Measurements from ENCODE around the gene UNC119B.

The UNC119B gene

GRCh38 chr12:120686690-120687577, 23.3 kb upstream of the UNC119B start, which contains the start of gene MLEC (continued):
- TF ChIP-seq ZNF362 (tag by site-specific recombination; IDR thresholded peaks at IDR 0.05) (no peak), ZBTB7A (tag by site-specific recombination; IDR thresholded peaks at IDR 0.05; ENCODE audit: low read depth) (peak; percentile 14; the same call in 1 of the 2 replicates), ZNF629 (tag by site-specific recombination; IDR thresholded peaks at IDR 0.05) (peak; percentile 80), ZNF747 (tag by site-specific recombination; IDR thresholded peaks at IDR 0.05) (no peak), ZSCAN30 (tag by site-specific recombination; IDR thresholded peaks at IDR 0.05) (peak; percentile 97), ZNF624 (tag by site-specific recombination; IDR thresholded peaks at IDR 0.05) (0 out of 2 replicates have a peak, but pooled peaks have one; percentile 29), TCF7L2 (IDR thresholded peaks at IDR 0.05; ENCODE audit: borderline replicate concordance, low read depth, low read length) (no peak), HOXC10 (CRISPR knock-in tag; IDR thresholded peaks at IDR 0.05) (0 out of 2 replicates have a peak, but pooled peaks have one; percentile 87), ZNF561 (tag by site-specific recombination; IDR thresholded peaks at IDR 0.05; ENCODE audit: borderline replicate concordance) (peak; percentile 93), GLIS2 (tag by site-specific recombination; IDR thresholded peaks at IDR 0.05) (peak; percentile 92), ZNF677 (tag by site-specific recombination; IDR thresholded peaks at IDR 0.05) (0 out of 2 replicates have a peak, but pooled peaks have one; percentile 28), ZFHX2 (tag by site-specific recombination; conservative IDR thresholded peaks at IDR 0.05) (0 out of 2 replicates have a peak, but pooled peaks have one; percentile 9), ZBTB48 (tag by site-specific recombination; IDR thresholded peaks at IDR 0.05) (no peak), PATZ1 (tag by site-specific recombination; IDR thresholded peaks at IDR 0.05) (peak; percentile 88; the same call in 1 of the 2 replicates), ZNF341 (tag by site-specific recombination; IDR thresholded peaks at IDR 0.05; ENCODE audit: low read depth) (peak; percentile 89), ZNF555 (tag by site-specific recombination; conservative IDR thresholded peaks at IDR 0.05) (no peak), ZNF521 (tag by site-specific recombination; IDR thresholded peaks at IDR 0.05) (no peak), PRDM1 (tag by site-specific recombination; IDR thresholded peaks at IDR 0.05) (no peak), ZSCAN5A (tag by site-specific recombination; IDR thresholded peaks at IDR 0.05) (peak; percentile 95), GLI4 (tag by site-specific recombination; IDR thresholded peaks at IDR 0.05) (peak; percentile 96), ZNF24 (tag by site-specific recombination; IDR thresholded peaks at IDR 0.05) (peak; percentile 91), SP2 (tag by site-specific recombination; IDR thresholded peaks at IDR 0.05) (peak; percentile 90), ZNF37A (tag by site-specific recombination; IDR thresholded peaks at IDR 0.05) (no peak), KLF7 (tag by site-specific recombination; IDR thresholded peaks at IDR 0.05; ENCODE audit: borderline replicate concordance) (peak; percentile 86), ZNF654 (tag by site-specific recombination; IDR thresholded peaks at IDR 0.05; ENCODE audit: low read depth) (0 out of 2 replicates have a peak, but pooled peaks have one; percentile 9), YY1 (tag by site-specific recombination; IDR thresholded peaks at IDR 0.05) (peak; percentile 86), ZNF558 (tag by site-specific recombination; IDR thresholded peaks at IDR 0.05) (peak; percentile 71; the same call in 1 of the 2 replicates), SP3 (tag by site-specific recombination; IDR thresholded peaks at IDR 0.05) (peak; percentile 90), ZNF202 (tag by site-specific recombination; IDR thresholded peaks at IDR 0.05; ENCODE audit: borderline replicate concordance) (no peak), BCL6B (tag by site-specific recombination; IDR thresholded peaks at IDR 0.05) (no peak)
- TF ChIP-seq, protein P1, sequence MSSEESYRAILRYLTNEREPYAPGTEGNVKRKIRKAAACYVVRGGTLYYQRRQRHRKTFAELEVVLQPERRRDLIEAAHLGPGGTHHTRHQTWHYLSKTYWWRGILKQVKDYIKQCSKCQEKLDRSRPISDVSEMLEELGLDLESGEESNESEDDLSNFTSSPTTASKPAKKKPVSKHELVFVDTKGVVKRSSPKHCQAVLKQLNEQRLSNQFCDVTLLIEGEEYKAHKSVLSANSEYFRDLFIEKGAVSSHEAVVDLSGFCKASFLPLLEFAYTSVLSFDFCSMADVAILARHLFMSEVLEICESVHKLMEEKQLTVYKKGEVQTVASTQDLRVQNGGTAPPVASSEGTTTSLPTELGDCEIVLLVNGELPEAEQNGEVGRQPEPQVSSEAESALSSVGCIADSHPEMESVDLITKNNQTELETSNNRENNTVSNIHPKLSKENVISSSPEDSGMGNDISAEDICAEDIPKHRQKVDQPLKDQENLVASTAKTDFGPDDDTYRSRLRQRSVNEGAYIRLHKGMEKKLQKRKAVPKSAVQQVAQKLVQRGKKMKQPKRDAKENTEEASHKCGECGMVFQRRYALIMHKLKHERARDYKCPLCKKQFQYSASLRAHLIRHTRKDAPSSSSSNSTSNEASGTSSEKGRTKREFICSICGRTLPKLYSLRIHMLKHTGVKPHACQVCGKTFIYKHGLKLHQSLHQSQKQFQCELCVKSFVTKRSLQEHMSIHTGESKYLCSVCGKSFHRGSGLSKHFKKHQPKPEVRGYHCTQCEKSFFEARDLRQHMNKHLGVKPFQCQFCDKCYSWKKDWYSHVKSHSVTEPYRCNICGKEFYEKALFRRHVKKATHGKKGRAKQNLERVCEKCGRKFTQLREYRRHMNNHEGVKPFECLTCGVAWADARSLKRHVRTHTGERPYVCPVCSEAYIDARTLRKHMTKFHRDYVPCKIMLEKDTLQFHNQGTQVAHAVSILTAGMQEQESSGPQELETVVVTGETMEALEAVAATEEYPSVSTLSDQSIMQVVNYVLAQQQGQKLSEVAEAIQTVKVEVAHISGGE (tag by site-specific recombination; conservative IDR thresholded peaks at IDR 0.05; ENCODE audit: low read depth), result peak; percentile 100

Measured in HEK293 (cell line).